Neural progenitor cell (in vitro differentiated cells): Measurements from ENCODE around the gene MT1G. TPM values are rescaled to one million over a fixed set of nuclear protein-coding genes. Genes with fewer than 3 reads are reported as not detected.
A peak's percentile ranks its signal among the peaks of the same experiment; 100 is the strongest.

Source experiments
- DNase-seq: peaks from one replicate; pipeline ENCODE4 v3.0.0-alpha.2; 2016; ENCODE audit warnings: low spot score
- H2AFZ ChIP-seq: fragments of 200-600 bp; sonication (generic); replicated peaks from 2 replicates; pipeline ENCODE4 v1.6.1; 2016; ENCODE audit warnings: antibody characterized with exemption
- H3F3A ChIP-seq: fragments of 200-600 bp; sonication (generic); 2 replicates; pipeline ENCODE4 v1.6.1; 2016; ENCODE audit warnings: antibody characterized with exemption, low read depth
- H3K27ac ChIP-seq: fragments of 200-600 bp; sonication (generic); 2 replicates; pipeline ENCODE4 v1.5.1; 2016; ENCODE audit warnings: mild to moderate bottlenecking
- H3K27me3 ChIP-seq: fragments of 200-600 bp; sonication (generic); 2 replicates; pipeline ENCODE4 v1.6.1; 2016; ENCODE audit warnings: mild to moderate bottlenecking, moderate library complexity
- H3K36me3 ChIP-seq: fragments of 200-600 bp; sonication (generic); 2 replicates; pipeline ENCODE4 v1.5.1; 2016
- H3K4me1 ChIP-seq: fragments of 200-600 bp; sonication (generic); 2 replicates; pipeline ENCODE4 v1.6.1; 2016; ENCODE audit warnings: mixed run types
- H3K4me2 ChIP-seq: fragments of 200-600 bp; sonication (generic); 2 replicates; pipeline ENCODE4 v1.6.1; 2016
- H3K4me3 ChIP-seq: fragments of 200-600 bp; sonication (generic); 2 replicates; pipeline ENCODE4 v1.5.1; 2016
- H3K79me2 ChIP-seq: fragments of 200-600 bp; sonication (generic); 2 replicates; pipeline ENCODE4 v1.6.1; 2016; ENCODE audit warnings: low read depth
- H3K9ac ChIP-seq: fragments of 200-600 bp; sonication (generic); 2 replicates; pipeline ENCODE4 v1.6.1; 2016
- H3K9me3 ChIP-seq: fragments of 200-600 bp; sonication (generic); 2 replicates; pipeline ENCODE4 v1.5.1; 2016; ENCODE audit warnings: low read depth
- H4K20me1 ChIP-seq: fragments of 200-600 bp; sonication (generic); 2 replicates; pipeline ENCODE4 v1.6.1; 2016; ENCODE audit warnings: low read depth
- H3K27ac Mint-ChIP-seq: 3 replicates; pipeline ENCODE4 v1.8.0; 2021; ENCODE audit warnings: mixed read lengths
- H3K27me3 Mint-ChIP-seq: 2 replicates; pipeline ENCODE4 v1.8.0; 2022; ENCODE audit warnings: low read depth, mild to moderate bottlenecking, inconsistent platforms, moderate library complexity, mixed read lengths; ENCODE audit not compliant: insufficient read depth
- H3K36me3 Mint-ChIP-seq: 3 replicates; pipeline ENCODE4 v1.8.0; 2021; ENCODE audit warnings: mixed read lengths
- H3K4me1 Mint-ChIP-seq: 3 replicates; pipeline ENCODE4 v1.8.0; 2021; ENCODE audit warnings: mixed read lengths
- H3K4me3 Mint-ChIP-seq: 3 replicates; pipeline ENCODE4 v1.8.0; 2021; ENCODE audit warnings: mild to moderate bottlenecking, moderate library complexity, mixed read lengths
- H3K9me3 Mint-ChIP-seq: 3 replicates; pipeline ENCODE4 v1.8.0; 2020; ENCODE audit warnings: mixed read lengths
- CTCF ChIP-seq: fragments of 200-600 bp; sonication (generic); IDR thresholded peaks from 2 replicates; pipeline ENCODE4 v1.5.1; 2017; ENCODE audit warnings: antibody characterized with exemption, mild to moderate bottlenecking
- EZH2 ChIP-seq: fragments of 200-600 bp; sonication (generic); IDR thresholded peaks from 2 replicates; pipeline ENCODE4 v1.6.1; 2017; ENCODE audit warnings: antibody characterized with exemption, mild to moderate bottlenecking, moderate library complexity
- EZH2phosphoT487 ChIP-seq: fragments of 200-600 bp; sonication (generic); IDR thresholded peaks from 2 replicates; pipeline ENCODE4 v1.6.1; 2017; ENCODE audit warnings: antibody characterized with exemption
- total RNA-seq: library from RNA; depleted of rRNA; stranded (reverse); fragments of >200 nt; gene quantifications from 2 replicates; pipeline ENCODE4 v1.2.3, GENCODE V29; 2015; ENCODE audit warnings: low replicate concordance

MT1G gene
- total RNA-seq, 1 donor from 2014 or later, result not detected

- peaks cover 37% of the 10 kb centered on the region for H4K20me1 ChIP-seq
- no peaks in the 10 kb centered on the region for H3K9me3 Mint-ChIP-seq
- no peaks in the 10 kb centered on the region for H3K9me3 ChIP-seq
- peaks cover 100% of the 10 kb centered on the region for H3K27me3 ChIP-seq
- H3K27me3 Mint-ChIP-seq, result peaks cover 90% of the 10 kb centered on the region
- no peaks in the 10 kb centered on the region for H3K79me2 ChIP-seq
- no peaks in the 10 kb centered on the region for H3F3A ChIP-seq
- H3K27ac ChIP-seq, result no peak overlapping the region
- H3K36me3 Mint-ChIP-seq, result no peaks in the 10 kb centered on the region
- H3K9ac ChIP-seq, result no peak overlapping the region
- peaks cover 5% of the 10 kb centered on the region for H3K4me1 Mint-ChIP-seq
- DNase-seq, result no peak
- no peak overlapping the region for H3K4me3 Mint-ChIP-seq
- no peak for TF ChIP-seq EZH2
- no peak for TF ChIP-seq EZH2phosphoT487
- TF ChIP-seq CTCF, result no peak
- no peak overlapping the region for H3K4me3 ChIP-seq
- H3K4me2 ChIP-seq, result peak overlapping the region; percentile 68
- H2AFZ ChIP-seq, result no peak overlapping the region
- H3K36me3 ChIP-seq, result no peaks in the 10 kb centered on the region
- H3K4me1 ChIP-seq, result no peaks in the 10 kb centered on the region
- H3K27ac Mint-ChIP-seq, result no peak overlapping the region
These were observed 24.0 kb downstream of the MT1G start for GRCh38 chr16:56643833-56644232.

- H3K27me3 Mint-ChIP-seq, result peaks cover 90% of the 10 kb centered on the region
- H3K4me3 Mint-ChIP-seq, result no peak overlapping the region
- H3K4me2 ChIP-seq, result peak overlapping the region; percentile 68
These were observed 24.6 kb downstream of the MT1G start for GRCh38 chr16:56643080-56643778.

GRCh38 chr16:56641166-56641565, 26.7 kb downstream of the MT1G start:
- H3K27me3 ChIP-seq, result peaks cover 100% of the 10 kb centered on the region
- H4K20me1 ChIP-seq, result peaks cover 45% of the 10 kb centered on the region
- no peak for TF ChIP-seq EZH2phosphoT487
- no peak for TF ChIP-seq EZH2
- no peak for TF ChIP-seq CTCF
- H3K36me3 ChIP-seq, result no peaks in the 10 kb centered on the region
- H3K4me2 ChIP-seq, result no peak overlapping the region
- no peaks in the 10 kb centered on the region for H3K79me2 ChIP-seq
- no peaks in the 10 kb centered on the region for H3K9me3 Mint-ChIP-seq
- no peaks in the 10 kb centered on the region for H3K36me3 Mint-ChIP-seq
- no peaks in the 10 kb centered on the region for H3K9me3 ChIP-seq
- H3K9ac ChIP-seq, result no peak overlapping the region
- no peak overlapping the region for H3K4me3 ChIP-seq
- no peak overlapping the region for H3K27ac Mint-ChIP-seq
- no peak overlapping the region for H3K4me3 Mint-ChIP-seq
- no peak for DNase-seq
- no peaks in the 10 kb centered on the region for H3F3A ChIP-seq
- H3K4me1 Mint-ChIP-seq, result peaks cover 11% of the 10 kb centered on the region
- no peak overlapping the region for H3K27ac ChIP-seq
- peaks cover 95% of the 10 kb centered on the region for H3K27me3 Mint-ChIP-seq
- no peak overlapping the region for H2AFZ ChIP-seq
- H3K4me1 ChIP-seq, result no peaks in the 10 kb centered on the region

More at GRCh38 chr16:56643080-56643778, 24.6 kb downstream of the MT1G start:
- H3K27ac Mint-ChIP-seq, result no peak overlapping the region
- H3K4me1 Mint-ChIP-seq, result peaks cover 8% of the 10 kb centered on the region
- no peaks in the 10 kb centered on the region for H3F3A ChIP-seq
- H3K9me3 ChIP-seq, result no peaks in the 10 kb centered on the region
- H4K20me1 ChIP-seq, result peaks cover 35% of the 10 kb centered on the region
- H3K4me3 ChIP-seq, result peak overlapping the region; percentile 33
- peak; percentile 59 for DNase-seq
- no peaks in the 10 kb centered on the region for H3K4me1 ChIP-seq
- H3K27me3 ChIP-seq, result peaks cover 100% of the 10 kb centered on the region
- TF ChIP-seq EZH2phosphoT487, result peak; percentile 83
- TF ChIP-seq CTCF, result peak; percentile 37
- TF ChIP-seq EZH2, result peak; percentile 92
- no peaks in the 10 kb centered on the region for H3K79me2 ChIP-seq
- H3K36me3 Mint-ChIP-seq, result no peaks in the 10 kb centered on the region
- H3K27ac ChIP-seq, result no peak overlapping the region
- no peaks in the 10 kb centered on the region for H3K9me3 Mint-ChIP-seq
- no peak overlapping the region for H2AFZ ChIP-seq
- H3K36me3 ChIP-seq, result no peaks in the 10 kb centered on the region
- no peak overlapping the region for H3K9ac ChIP-seq
